ENCODE data around the gene SPHK1.
"Not testable (repeated sequence)": the region's sequence is repeated elsewhere in the genome, so short reads cannot be mapped to it uniquely, and the experiment has no call there.

Gene SPHK1

DNA sequence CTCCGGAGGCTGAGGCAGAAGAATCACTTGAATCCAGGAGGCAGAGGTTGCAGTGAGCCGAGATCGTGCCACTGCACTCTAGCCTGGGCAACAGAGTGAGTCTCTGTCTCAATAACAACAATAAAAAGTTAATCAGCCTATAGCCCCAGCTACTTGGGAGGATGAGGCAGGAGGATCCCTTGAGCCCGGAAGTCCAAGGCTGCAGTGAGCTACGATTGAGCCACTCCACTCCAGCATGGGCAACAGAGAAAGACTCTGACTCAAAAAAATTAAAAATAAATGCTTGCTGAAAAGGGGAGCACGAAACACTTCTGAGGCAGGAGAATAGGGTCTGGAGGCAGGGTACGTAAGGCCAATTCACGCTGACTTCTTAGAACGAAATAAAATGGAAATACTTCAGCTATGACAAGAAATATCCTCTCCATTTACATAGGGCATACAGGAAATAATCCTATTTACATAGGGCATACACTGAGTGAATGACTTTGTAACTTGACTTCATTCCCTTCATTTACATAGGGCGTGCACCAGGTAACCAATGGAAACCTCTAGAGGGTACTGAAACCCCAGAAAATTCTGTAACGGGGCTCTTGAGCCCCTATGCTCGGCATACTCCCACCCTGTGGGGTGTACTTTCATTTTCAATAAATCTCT, 27.5 kb upstream of the SPHK1 start:
- ATAC-seq = no peak
- no peaks in the 10 kb centered on the region for H3K27me3 Mint-ChIP-seq
- H3K9me3 Mint-ChIP-seq = no peaks in the 10 kb centered on the region
- H3K4me1 Mint-ChIP-seq = peaks cover 31% of the 10 kb centered on the region
- no peak overlapping the region for H3K4me3 Mint-ChIP-seq
- no peak for DNase-seq
- peak overlapping the region in 1 of 2 donors; percentile 13 for H3K27ac Mint-ChIP-seq

DNA sequence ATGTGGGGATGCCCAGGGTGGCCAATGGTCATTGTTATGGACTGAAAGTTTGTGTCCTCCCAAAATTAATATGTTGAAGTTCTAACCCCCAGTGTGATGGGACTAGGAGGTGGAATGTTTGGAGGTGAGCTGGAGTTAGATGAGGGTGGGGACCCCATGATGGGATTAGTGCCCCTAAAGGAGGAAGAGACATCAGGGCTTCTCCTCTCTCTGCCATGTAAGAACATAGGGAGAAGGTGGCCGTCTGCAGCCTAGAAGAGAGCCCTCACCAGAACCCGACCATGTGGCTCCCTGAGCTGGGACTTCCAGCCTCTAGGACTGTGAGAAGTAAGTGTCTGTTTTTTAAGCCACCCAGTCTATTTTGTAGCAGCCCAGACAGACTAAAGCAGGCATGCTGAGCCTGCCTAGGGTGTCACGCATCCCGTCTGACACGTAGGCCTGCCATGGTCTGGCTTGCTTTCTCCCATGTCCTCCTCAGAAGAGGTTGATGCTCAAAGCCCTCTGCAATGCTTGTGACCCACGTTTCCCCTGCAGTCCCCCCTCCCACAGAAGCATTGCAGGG, 26.7 kb upstream of the SPHK1 start:
- H3K4me3 Mint-ChIP-seq = no peak overlapping the region
- ATAC-seq = no peak
- DNase-seq = no peak
- no peak overlapping the region for H3K27ac Mint-ChIP-seq
- H3K9me3 Mint-ChIP-seq = no peaks in the 10 kb centered on the region
- no peaks in the 10 kb centered on the region for H3K27me3 Mint-ChIP-seq
- peaks cover 24% of the 10 kb centered on the region for H3K4me1 Mint-ChIP-seq

GRCh38 chr17:76359375-76359774, 25.0 kb upstream of the SPHK1 start:
- DNase-seq = no peak

GRCh38 chr17:76359776-76360175, 24.6 kb upstream of the SPHK1 start:
- ATAC-seq, H3K9me3 Mint-ChIP-seq, H3K4me3 Mint-ChIP-seq, DNase-seq, H3K4me1 Mint-ChIP-seq, H3K27me3 Mint-ChIP-seq: not testable (repeated sequence)
- H3K27ac Mint-ChIP-seq = peak overlapping the region in 1 of 2 donors; percentile 52

More at GRCh38 chr17:76359375-76359774, 25.0 kb upstream of the SPHK1 start:
- Mint-ChIP-seq H3K27ac (peak overlapping the region in 1 of 2 donors; percentile 52), H3K27me3 (no peaks in the 10 kb centered on the region), H3K4me3 (no peak overlapping the region), H3K9me3 (no peaks in the 10 kb centered on the region), H3K4me1 (peaks cover 13% of the 10 kb centered on the region)
- no peak for ATAC-seq

DNA sequence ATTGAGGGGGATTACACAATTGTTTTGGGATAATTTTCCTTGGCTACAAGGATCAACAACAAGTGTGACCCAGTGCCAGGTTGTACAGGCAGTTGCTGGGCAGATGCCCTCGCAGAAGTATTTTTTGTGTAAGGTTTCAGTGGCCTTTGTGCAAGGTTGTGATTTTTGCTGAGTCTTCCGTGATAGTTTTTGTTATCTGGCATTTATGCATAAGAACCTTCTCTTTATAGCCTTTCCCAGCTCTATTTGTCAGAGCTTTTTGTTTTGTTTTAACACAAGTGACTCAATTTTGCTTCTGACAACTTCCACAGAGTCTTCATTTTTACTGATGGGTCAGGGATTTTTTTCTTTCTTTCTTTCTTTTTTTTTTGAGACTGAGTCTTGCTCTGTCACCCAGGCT, 23.9 kb upstream of the SPHK1 start:
- no peak for DNase-seq
- Mint-ChIP-seq H3K27ac (peak overlapping the region in 1 of 2 donors; percentile 54), H3K9me3 (no peaks in the 10 kb centered on the region), H3K27me3 (no peaks in the 10 kb centered on the region), H3K4me1 (peaks cover 6% of the 10 kb centered on the region), H3K4me3 (no peak overlapping the region)
- no peak for ATAC-seq

- Mint-ChIP-seq H3K4me1 (peaks cover 4% of the 10 kb centered on the region), H3K4me3 (no peak overlapping the region), H3K27me3 (no peaks in the 10 kb centered on the region), H3K27ac (no peak overlapping the region), H3K9me3 (no peaks in the 10 kb centered on the region)
- no peak for DNase-seq
- no peak for ATAC-seq
Observed at GRCh38 chr17:76363107-76363842, 21.1 kb upstream of the SPHK1 start.

DNA sequence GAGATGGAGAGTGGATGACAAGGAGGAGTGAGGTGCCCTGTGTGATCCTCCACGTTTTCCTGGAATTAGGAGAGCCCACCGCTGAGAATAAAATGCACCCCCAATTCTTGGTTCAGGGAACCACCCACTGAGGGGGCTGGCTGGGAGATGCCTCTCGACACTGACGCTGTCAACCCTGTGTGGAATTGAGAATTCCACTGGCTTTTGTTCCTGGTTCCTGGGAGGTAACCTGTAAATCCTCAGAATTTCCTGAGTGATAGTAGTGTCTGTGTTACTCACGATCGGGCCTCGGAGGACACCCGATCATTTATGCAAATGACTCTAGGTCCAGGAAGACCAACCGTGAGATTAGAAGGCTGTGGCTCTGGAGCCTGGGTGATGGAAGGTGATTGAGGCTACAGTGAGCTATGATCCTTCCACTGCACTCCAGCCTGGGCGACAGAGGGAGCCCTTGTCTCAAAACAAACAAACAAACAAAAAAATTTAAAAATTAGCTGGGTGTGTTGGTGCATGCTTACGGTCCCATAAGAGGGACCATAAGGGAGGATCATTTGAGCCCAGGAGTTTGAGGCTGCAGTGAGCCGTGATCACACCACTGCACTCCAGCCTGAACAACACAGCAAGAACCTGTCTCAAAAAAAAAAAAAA, 19.0 kb upstream of the SPHK1 start:
- Mint-ChIP-seq H3K9me3 (no peaks in the 10 kb centered on the region), H3K4me1 (peaks cover 4% of the 10 kb centered on the region), H3K27me3 (peaks cover 6% of the 10 kb centered on the region), H3K27ac (no peak overlapping the region), H3K4me3 (no peak overlapping the region)
- DNase-seq (no peak), ATAC-seq (no peak)

DNA sequence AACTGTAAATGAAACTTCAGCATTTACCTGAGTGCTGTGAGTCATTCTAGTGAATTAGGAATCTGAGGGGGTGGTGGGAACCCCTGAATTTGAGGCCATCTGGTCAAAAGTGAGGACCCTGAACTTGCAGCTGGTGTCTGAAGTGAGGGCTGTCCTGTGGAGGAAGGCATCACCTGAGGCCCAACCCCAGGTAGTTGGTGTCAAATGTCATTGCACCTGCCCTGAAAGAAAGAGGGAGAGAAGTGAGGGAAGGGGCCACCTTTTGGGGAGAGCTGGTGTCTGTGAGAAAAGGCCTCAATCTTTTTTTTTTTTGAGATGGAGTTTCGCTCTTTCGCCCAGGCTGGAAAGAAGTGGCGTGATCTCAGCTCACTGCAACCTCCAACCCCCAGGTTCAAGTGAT, 18.2 kb upstream of the SPHK1 start:
- ATAC-seq = no peak
- H3K27me3 Mint-ChIP-seq = peaks cover 9% of the 10 kb centered on the region
- peaks cover 4% of the 10 kb centered on the region for H3K4me1 Mint-ChIP-seq
- DNase-seq = no peak
- no peak overlapping the region for H3K27ac Mint-ChIP-seq
- no peaks in the 10 kb centered on the region for H3K9me3 Mint-ChIP-seq
- no peak overlapping the region for H3K4me3 Mint-ChIP-seq

DNA sequence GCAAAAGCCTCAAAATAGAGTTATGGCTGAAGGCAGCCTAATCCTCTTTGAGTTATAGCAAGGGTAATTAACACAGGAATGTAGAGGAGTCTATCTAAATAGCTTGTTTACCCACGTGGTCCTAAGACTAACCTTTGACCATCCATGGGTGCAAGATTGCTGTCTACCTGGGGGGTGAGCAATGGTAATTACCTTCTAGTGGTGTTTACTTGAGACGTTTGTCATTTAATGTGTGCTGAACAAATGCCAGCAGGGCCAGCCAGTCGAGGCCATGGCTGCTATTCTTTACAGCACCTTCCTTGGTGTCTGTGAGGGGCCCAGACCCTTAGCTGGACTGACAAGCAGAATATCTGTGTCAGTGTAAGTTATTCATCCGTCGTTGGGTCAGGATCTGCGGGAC, 16.8 kb upstream of the SPHK1 start:
- Mint-ChIP-seq H3K9me3 (no peaks in the 10 kb centered on the region), H3K4me3 (no peak overlapping the region), H3K4me1 (peaks cover 4% of the 10 kb centered on the region), H3K27ac (no peak overlapping the region), H3K27me3 (peaks cover 9% of the 10 kb centered on the region)
- no peak for ATAC-seq
- DNase-seq = no peak

DNA sequence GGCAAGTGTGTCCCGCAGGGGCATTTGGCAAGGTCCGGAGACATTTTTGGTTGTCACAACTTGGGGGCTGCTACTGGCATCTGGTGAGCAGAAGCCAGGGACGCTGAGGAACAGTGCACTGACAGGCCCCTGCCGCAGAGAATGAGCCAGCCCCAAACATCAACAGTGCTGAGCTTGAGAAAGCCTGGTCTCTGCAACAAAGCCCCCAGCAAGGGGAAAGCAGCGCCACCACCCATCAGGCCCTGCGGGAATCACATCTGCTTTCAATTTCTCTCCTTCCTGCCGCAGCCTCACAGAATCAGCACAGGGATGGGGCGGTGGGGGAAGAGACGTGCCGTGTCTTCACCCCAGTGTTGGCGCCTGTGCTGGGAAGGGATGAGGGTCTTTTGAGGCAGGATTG, 15.9 kb upstream of the SPHK1 start:
- DNase-seq (no peak), ATAC-seq (no peak)
- Mint-ChIP-seq H3K9me3 (no peaks in the 10 kb centered on the region), H3K4me1 (peaks cover 4% of the 10 kb centered on the region), H3K27ac (no peak overlapping the region), H3K4me3 (no peak overlapping the region), H3K27me3 (peaks cover 9% of the 10 kb centered on the region)

- DNase-seq = no peak
- H3K27me3 Mint-ChIP-seq = peaks cover 9% of the 10 kb centered on the region
- H3K4me3 Mint-ChIP-seq = no peak overlapping the region
- no peak for ATAC-seq
- no peak overlapping the region for H3K27ac Mint-ChIP-seq
- peaks cover 4% of the 10 kb centered on the region for H3K4me1 Mint-ChIP-seq
- H3K9me3 Mint-ChIP-seq = no peaks in the 10 kb centered on the region
Observed at GRCh38 chr17:76369379-76369778, 15.0 kb upstream of the SPHK1 start.

- no peak for DNase-seq
- peaks cover 4% of the 10 kb centered on the region for H3K4me1 Mint-ChIP-seq
- no peak overlapping the region for H3K27ac Mint-ChIP-seq
- no peaks in the 10 kb centered on the region for H3K9me3 Mint-ChIP-seq
- H3K4me3 Mint-ChIP-seq = no peak overlapping the region
- no peak for ATAC-seq
- H3K27me3 Mint-ChIP-seq = peaks cover 9% of the 10 kb centered on the region
Observed at GRCh38 chr17:76369804-76370203, 14.6 kb upstream of the SPHK1 start.

GRCh38 chr17:76370261-76370993, 14.0 kb upstream of the SPHK1 start:
- H3K9me3 Mint-ChIP-seq = no peaks in the 10 kb centered on the region
- H3K27me3 Mint-ChIP-seq = peaks cover 9% of the 10 kb centered on the region
- ATAC-seq (no peak), DNase-seq (no peak)
- H3K4me3 Mint-ChIP-seq = no peak overlapping the region
- H3K4me1 Mint-ChIP-seq = peaks cover 4% of the 10 kb centered on the region
- no peak overlapping the region for H3K27ac Mint-ChIP-seq

DNA sequence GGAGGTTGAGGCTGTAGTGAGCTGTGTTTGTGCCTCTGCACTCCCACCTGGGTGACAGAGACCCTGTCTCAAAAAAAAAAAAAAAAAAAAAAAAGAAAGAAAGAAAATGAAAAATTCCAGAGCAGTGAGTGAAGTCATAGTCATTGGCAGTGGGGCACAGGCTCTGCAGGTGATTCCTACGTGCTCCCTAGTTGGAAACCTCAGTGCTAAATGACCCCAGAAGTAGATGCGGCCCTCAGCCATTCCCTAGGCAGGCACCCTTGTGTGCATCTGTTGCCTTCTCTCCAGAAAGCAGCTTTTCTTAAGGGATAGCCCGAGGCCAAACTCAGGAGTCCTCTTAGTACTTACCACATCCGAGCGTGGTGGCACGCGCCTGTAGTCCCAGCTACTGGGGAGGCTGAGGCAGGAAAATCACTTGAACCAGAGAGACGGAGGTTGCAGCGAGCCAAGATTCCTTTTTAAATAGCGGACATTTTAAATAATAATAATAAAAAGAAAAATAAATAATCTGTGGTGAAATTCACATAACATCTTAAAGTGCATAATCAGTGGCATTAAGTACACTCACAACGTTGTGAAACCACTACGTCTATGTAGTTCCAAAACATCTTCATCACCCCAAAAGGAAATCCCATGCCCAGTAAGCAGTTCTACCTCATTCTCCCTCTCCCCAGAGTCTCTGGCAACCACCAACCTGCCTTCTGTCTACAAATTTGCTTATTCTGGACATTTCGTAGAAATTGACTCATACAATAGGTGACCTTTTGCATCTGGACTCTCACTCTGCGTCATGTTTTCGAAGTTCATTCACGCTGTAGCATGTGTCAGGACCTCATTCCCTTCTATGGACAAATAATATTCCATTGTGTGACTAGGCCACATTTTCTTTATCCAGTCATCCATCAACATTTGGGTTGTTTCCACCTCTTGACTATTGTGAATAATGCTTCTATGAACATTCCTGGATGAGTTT, 12.5 kb upstream of the SPHK1 start:
- Mint-ChIP-seq H3K27ac (no peak overlapping the region), H3K4me1 (no peaks in the 10 kb centered on the region), H3K27me3 (peaks cover 9% of the 10 kb centered on the region), H3K4me3 (no peak overlapping the region), H3K9me3 (no peaks in the 10 kb centered on the region)
- DNase-seq = no peak
- ATAC-seq = no peak
